Measurements from ENCODE around the gene SLC30A1.
"Not testable (repeated sequence)": the region's sequence is repeated elsewhere in the genome, so short reads cannot be mapped to it uniquely, and the experiment has no call there.

The SLC30A1 gene

GRCh38 chr1:211541720-211542477 is 37.1 kb downstream of the SLC30A1 start:
- DNase-seq = no peak

GRCh38 chr1:211541278-211541677 is 37.7 kb downstream of the SLC30A1 start:
- no peak for DNase-seq

- DNase-seq = not testable (repeated sequence)
These were observed 38.1 kb downstream of the SLC30A1 start for GRCh38 chr1:211540824-211541223.

- no peak for DNase-seq
These were observed 40.7 kb downstream of the SLC30A1 start for GRCh38 chr1:211538287-211538686.

- no peak for DNase-seq
These were observed 41.7 kb downstream of the SLC30A1 start for GRCh38 chr1:211537253-211537652.

- no peak for DNase-seq
These were observed 42.4 kb downstream of the SLC30A1 start for GRCh38 chr1:211536606-211537005.

GRCh38 chr1:211535346-211535745 is 43.6 kb downstream of the SLC30A1 start:
- no peak for DNase-seq

GRCh38 chr1:211534545-211535291 is 44.2 kb downstream of the SLC30A1 start:
- DNase-seq = no peak

- no peak for DNase-seq
These were observed 46.9 kb downstream of the SLC30A1 start for GRCh38 chr1:211532088-211532444.

- no peak for DNase-seq
These were observed 47.5 kb downstream of the SLC30A1 start for GRCh38 chr1:211531194-211532087.

- DNase-seq = no peak
These were observed 48.9 kb downstream of the SLC30A1 start for GRCh38 chr1:211530102-211530501.

GRCh38 chr1:211529453-211529852 is 49.5 kb downstream of the SLC30A1 start:
- DNase-seq = no peak

GRCh38 chr1:211529011-211529410 is 50.0 kb downstream of the SLC30A1 start:
- DNase-seq = no peak

- DNase-seq = no peak
These were observed 51.1 kb downstream of the SLC30A1 start for GRCh38 chr1:211527888-211528287.

- DNase-seq = no peak
These were observed 52.0 kb downstream of the SLC30A1 start for GRCh38 chr1:211527006-211527405.

GRCh38 chr1:211526101-211526500 is 52.9 kb downstream of the SLC30A1 start:
- DNase-seq = no peak

- DNase-seq = no peak
These were observed 53.8 kb downstream of the SLC30A1 start for GRCh38 chr1:211525101-211525676.

GRCh38 chr1:211524521-211524920 is 54.4 kb downstream of the SLC30A1 start:
- DNase-seq = no peak

GRCh38 chr1:211522804-211523203 is 56.2 kb downstream of the SLC30A1 start:
- no peak for DNase-seq

Measured in fibroblast of skin of right quadriceps (primary cell).